HFFc6 (cell line): ENCODE measurements around the gene TNNC1. TPM values are rescaled to one million over a fixed set of nuclear protein-coding genes. Genes with fewer than 3 reads are reported as not detected.

Source experiments
- DNase-seq: peaks from one replicate; pipeline ENCODE4 v3.0.0-alpha.2; 2018
- H3K27ac Mint-ChIP-seq: 2 replicates; pipeline ENCODE4 v1.8.0; 2020; ENCODE audit warnings: mild to moderate bottlenecking, mixed read lengths
- H3K27me3 Mint-ChIP-seq: 2 replicates; pipeline ENCODE4 v1.8.0; 2021; ENCODE audit warnings: mild to moderate bottlenecking, moderate library complexity, mixed read lengths; ENCODE audit not compliant: insufficient read depth
- H3K36me3 Mint-ChIP-seq: 2 replicates; pipeline ENCODE4 v1.8.0; 2021; ENCODE audit warnings: low read depth, mixed read lengths
- H3K4me1 Mint-ChIP-seq: 2 replicates; pipeline ENCODE4 v1.8.0; 2020; ENCODE audit warnings: low read depth, mixed read lengths
- H3K4me3 Mint-ChIP-seq: 2 replicates; pipeline ENCODE4 v1.8.0; 2020; ENCODE audit warnings: mild to moderate bottlenecking, moderate library complexity, mixed read lengths
- H3K9me3 Mint-ChIP-seq: 2 replicates; pipeline ENCODE4 v1.8.0; 2020; ENCODE audit warnings: mild to moderate bottlenecking, mixed read lengths
- total RNA-seq, 6 experiments: library from RNA; stranded (reverse); fragmentation: NEBNext Ultra II Directional; extraction: Animal tissue kit (Norgen Biotek cat#: 25700); gene quantifications; 2 replicates in 1 of 6; 3 replicates in 5 of 6; pipeline ENCODE4 v1.2.3, GENCODE V29; 2021
- TF ChIP-seq, protein P1 (sequence below): fragments of 200-600 bp; sonication (generic); IDR thresholded peaks from 2 replicates; pipeline ENCODE4 v1.5.0; 2021; ENCODE audit warnings: antibody characterized with exemption, mild to moderate bottlenecking

TNNC1 gene
- total RNA-seq, 6 experiments from 2014 or later = 0.35 to 0.55 (median 0.53) TPM; not detected in 2

DNA sequence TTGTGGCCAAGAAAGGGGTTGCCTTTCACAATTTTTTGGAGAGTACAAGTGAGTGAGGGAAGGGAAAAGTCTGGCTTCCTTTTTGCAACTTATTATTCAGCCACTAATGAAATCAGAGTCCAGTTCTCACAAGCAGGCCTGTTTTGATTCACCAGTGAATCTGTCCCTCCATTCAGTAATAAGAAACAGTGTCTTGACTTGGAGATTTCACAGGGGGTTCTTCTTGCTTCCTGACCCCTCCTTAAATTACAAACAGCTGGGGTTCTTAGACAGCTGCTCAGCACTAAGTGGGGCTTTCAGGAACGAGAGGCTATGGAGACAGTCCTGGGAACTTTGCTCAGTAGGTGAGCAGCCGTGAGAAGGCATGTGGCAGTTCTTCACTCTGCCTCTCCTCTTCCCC lies 33.5 kb downstream of the TNNC1 start:
- no peak overlapping the region for H3K4me3 Mint-ChIP-seq
- H3K9me3 Mint-ChIP-seq = no peaks in the 10 kb centered on the region
- TF ChIP-seq, protein P1, sequence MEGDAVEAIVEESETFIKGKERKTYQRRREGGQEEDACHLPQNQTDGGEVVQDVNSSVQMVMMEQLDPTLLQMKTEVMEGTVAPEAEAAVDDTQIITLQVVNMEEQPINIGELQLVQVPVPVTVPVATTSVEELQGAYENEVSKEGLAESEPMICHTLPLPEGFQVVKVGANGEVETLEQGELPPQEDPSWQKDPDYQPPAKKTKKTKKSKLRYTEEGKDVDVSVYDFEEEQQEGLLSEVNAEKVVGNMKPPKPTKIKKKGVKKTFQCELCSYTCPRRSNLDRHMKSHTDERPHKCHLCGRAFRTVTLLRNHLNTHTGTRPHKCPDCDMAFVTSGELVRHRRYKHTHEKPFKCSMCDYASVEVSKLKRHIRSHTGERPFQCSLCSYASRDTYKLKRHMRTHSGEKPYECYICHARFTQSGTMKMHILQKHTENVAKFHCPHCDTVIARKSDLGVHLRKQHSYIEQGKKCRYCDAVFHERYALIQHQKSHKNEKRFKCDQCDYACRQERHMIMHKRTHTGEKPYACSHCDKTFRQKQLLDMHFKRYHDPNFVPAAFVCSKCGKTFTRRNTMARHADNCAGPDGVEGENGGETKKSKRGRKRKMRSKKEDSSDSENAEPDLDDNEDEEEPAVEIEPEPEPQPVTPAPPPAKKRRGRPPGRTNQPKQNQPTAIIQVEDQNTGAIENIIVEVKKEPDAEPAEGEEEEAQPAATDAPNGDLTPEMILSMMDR = no peak
- no peaks in the 10 kb centered on the region for H3K4me1 Mint-ChIP-seq
- no peak for DNase-seq
- no peak overlapping the region for H3K27ac Mint-ChIP-seq
- H3K36me3 Mint-ChIP-seq = no peaks in the 10 kb centered on the region
- H3K27me3 Mint-ChIP-seq = peaks cover 5% of the 10 kb centered on the region; the same call in 1 of the 2 replicates

DNA sequence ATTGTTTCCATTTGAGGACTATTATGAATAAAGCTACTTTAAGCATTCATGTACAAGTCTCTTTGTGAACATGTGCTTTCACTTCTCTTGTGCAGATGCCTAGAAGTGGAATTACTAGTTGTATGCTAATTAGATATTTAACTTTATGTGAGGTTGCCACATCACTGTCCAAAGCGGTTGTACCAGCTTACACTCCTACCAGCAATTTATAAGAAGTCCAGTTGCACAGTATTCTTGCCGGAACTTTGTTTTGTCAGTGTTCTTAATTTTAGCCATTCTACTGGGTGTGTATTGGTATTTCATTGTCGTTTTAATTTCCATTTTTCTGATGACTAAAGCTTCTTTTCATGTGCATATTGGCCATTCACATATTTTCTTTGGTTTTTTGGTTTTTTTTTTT lies 38.0 kb downstream of the TNNC1 start:
- Mint-ChIP-seq H3K4me1 (peaks cover 22% of the 10 kb centered on the region), H3K9me3 (no peaks in the 10 kb centered on the region), H3K27me3 (no peaks in the 10 kb centered on the region; the same call in 1 of the 2 replicates), H3K4me3 (no peak overlapping the region), H3K36me3 (no peaks in the 10 kb centered on the region; the same call in 1 of the 2 replicates), H3K27ac (no peak overlapping the region)
- TF ChIP-seq, protein P1 = no peak
- no peak for DNase-seq

DNA sequence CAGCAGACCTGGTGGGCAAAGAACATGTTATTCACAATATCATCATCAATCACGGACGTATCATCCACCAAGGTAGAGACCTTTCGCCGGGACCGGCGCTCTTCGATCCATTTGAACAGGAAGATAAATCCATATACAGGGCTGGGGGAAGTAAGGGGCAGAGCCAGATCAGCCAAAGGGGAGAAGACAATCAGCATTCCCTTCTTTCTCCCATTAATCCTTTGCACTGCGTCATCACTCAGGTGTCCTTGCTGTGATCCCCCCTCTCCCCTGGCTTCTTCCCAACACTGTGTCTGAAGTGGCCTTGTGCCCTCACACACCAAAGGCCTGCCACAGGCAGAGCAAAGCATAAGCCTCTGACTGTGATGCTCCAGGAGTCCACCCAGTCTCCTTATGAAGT lies 45.4 kb downstream of the TNNC1 start:
- H3K4me1 Mint-ChIP-seq = peaks cover 35% of the 10 kb centered on the region
- H3K36me3 Mint-ChIP-seq = peaks cover 13% of the 10 kb centered on the region
- H3K27me3 Mint-ChIP-seq = no peaks in the 10 kb centered on the region; the same call in none of the 2 replicates
- peak overlapping the region; percentile 94 for H3K4me3 Mint-ChIP-seq
- H3K9me3 Mint-ChIP-seq = no peaks in the 10 kb centered on the region
- TF ChIP-seq, protein P1 = no peak
- peak overlapping the region; percentile 85 for H3K27ac Mint-ChIP-seq
- no peak for DNase-seq

DNA sequence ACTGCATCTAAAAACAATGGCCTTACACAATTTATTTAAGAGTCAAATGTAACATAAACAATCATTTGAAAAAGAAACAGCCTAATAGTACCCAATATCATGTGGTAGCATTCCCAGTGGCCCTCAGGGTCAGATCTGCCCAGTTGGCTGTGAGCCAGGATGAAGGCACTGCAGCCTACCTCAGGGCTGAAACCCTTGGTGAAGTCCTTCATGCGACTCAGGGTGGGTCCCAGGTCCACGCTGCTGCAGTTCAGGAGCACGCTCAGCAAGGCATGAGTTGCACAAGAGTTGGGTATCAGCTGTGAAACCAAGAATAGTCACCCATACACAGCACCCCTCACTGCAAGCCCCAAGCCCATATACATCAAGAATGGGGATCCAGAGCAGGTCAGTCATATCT lies 46.1 kb downstream of the TNNC1 start:
- no peaks in the 10 kb centered on the region; the same call in none of the 2 replicates for H3K27me3 Mint-ChIP-seq
- no peaks in the 10 kb centered on the region for H3K9me3 Mint-ChIP-seq
- H3K36me3 Mint-ChIP-seq = peaks cover 13% of the 10 kb centered on the region
- H3K4me3 Mint-ChIP-seq = peak overlapping the region; percentile 94; the same call in 1 of the 2 replicates
- no peak for DNase-seq
- peaks cover 33% of the 10 kb centered on the region for H3K4me1 Mint-ChIP-seq
- H3K27ac Mint-ChIP-seq = no peak overlapping the region
- TF ChIP-seq, protein P1 = no peak

DNA sequence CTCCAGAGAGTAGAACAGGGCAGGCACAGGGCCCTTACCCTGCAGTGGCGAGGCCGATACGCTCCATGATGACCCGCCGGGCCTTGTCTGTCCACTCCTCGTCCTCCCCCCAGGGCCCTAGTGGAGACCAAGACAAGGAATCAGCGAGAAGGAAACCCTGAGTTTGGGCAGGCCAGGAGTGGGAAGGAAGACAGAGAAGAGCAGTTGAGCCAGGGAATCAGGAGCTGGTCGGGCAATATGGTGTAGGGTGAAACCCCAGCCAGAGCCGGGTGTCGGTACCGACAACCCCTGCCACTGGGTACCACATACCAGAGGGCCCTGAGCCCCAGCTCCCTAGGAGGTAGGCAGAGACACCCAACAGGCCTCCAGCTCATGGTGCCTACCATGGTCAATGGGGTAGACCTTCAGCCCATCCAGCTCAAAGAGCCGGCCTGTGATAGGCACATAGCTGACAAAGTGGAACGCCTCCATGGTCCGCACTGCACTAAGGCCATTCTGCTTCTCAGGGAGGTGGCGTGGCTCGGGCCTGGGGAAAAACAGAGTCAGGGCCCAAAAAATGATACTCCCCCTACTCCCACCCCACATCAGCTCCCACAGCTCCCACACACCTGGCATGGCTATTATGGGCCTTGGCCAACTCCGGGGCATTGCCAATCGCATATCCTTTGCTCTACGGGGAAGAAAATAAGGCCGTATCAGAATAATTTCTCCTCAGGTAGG lies 46.9 kb downstream of the TNNC1 start:
- TF ChIP-seq, protein P1 = no peak
- no peaks in the 10 kb centered on the region; the same call in none of the 2 replicates for H3K27me3 Mint-ChIP-seq
- H3K4me3 Mint-ChIP-seq = no peak overlapping the region
- H3K27ac Mint-ChIP-seq = no peak overlapping the region
- no peaks in the 10 kb centered on the region for H3K9me3 Mint-ChIP-seq
- peaks cover 13% of the 10 kb centered on the region for H3K36me3 Mint-ChIP-seq
- peaks cover 25% of the 10 kb centered on the region for H3K4me1 Mint-ChIP-seq
- DNase-seq = no peak
